ENCODE data around the gene TMA7B. TPM values are rescaled to one million over a fixed set of nuclear protein-coding genes. Genes with fewer than 3 reads are reported as not detected.

Gene TMA7B
- total and polyA plus RNA-seq, 2 donors (not counting 1 experiment from before 2014, with no cell fraction given), result 0.85 to 1.4 TPM

DNA sequence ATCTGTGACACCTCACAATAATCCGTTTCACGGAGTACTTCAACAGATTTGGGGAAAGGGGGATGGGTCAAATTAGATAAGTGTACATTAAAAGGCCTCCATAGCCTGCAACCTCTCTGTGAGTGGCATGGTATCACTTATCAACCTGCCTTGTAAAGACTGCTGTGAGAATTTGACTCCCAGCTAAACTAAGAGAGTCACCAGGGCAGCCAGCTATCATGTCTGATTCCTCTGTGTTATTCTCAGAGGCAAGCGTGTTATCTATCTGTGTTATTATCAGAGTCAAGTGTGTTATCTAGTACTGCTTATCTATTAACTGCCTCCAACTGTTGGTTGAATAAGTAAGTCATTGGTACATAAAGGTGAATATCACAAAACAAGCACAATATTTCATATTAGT, 30.5 kb downstream of the TMA7B start:
- Mint-ChIP-seq H3K4me3 (no peak overlapping the region), H3K27me3 (peaks cover 41% of the 10 kb centered on the region), H3K27ac (no peak overlapping the region), H3K4me1 (peaks cover 7% of the 10 kb centered on the region), H3K9me3 (ENCODE audit: insufficient read depth) (no peaks in the 10 kb centered on the region)
- no peaks in the 10 kb centered on the region for H4K20me1 ChIP-seq (ENCODE audit: control insufficient read depth, insufficient read depth, low read length, poor library complexity, severe bottlenecking)
- ChIA-PET POLR2A (no interaction called here), CTCF (interaction anchor here (2.2 kb wide), 1 partner anchor 34 kb away, joined by 9 read pairs; no protein-coding TSS in a partner anchor)
- DNase-seq (no peak), ATAC-seq (ENCODE audit: low read depth) (no peak)
- intact Hi-C loops (cut with micrococcal nuclease), result no loop called here
- no peak overlapping the region for H2AFZ ChIP-seq (ENCODE audit: insufficient read depth, low read depth, low read length, poor library complexity, severe bottlenecking)
- H3K9me3 ChIP-seq (ENCODE audit: control extremely low read depth in 1 of 3, control insufficient read depth in 2 of 3, insufficient read depth in 1 of 3, low read length in 2 of 3), result peaks cover 0 to 4% (median 0%) of the 10 kb centered on the region in 3 donors
- peaks cover 0 to 32% (median 12%) of the 10 kb centered on the region in 4 experiments for H3K27me3 ChIP-seq (replicated peaks in 1 of 4; ENCODE audit: control extremely low read depth in 1 of 4, control insufficient read depth in 3 of 4, insufficient read depth in 4 of 4, low read length in 3 of 4)
- H3K27ac ChIP-seq (ENCODE audit: low read length in 2 of 2), result no peak overlapping the region
- TF ChIP-seq EZH2 (IDR thresholded peaks at IDR 0.05; ENCODE audit: borderline replicate concordance, insufficient read depth, low read depth, low read length, poor library complexity, severe bottlenecking), result no peak
- TF ChIP-seq, protein P1, sequence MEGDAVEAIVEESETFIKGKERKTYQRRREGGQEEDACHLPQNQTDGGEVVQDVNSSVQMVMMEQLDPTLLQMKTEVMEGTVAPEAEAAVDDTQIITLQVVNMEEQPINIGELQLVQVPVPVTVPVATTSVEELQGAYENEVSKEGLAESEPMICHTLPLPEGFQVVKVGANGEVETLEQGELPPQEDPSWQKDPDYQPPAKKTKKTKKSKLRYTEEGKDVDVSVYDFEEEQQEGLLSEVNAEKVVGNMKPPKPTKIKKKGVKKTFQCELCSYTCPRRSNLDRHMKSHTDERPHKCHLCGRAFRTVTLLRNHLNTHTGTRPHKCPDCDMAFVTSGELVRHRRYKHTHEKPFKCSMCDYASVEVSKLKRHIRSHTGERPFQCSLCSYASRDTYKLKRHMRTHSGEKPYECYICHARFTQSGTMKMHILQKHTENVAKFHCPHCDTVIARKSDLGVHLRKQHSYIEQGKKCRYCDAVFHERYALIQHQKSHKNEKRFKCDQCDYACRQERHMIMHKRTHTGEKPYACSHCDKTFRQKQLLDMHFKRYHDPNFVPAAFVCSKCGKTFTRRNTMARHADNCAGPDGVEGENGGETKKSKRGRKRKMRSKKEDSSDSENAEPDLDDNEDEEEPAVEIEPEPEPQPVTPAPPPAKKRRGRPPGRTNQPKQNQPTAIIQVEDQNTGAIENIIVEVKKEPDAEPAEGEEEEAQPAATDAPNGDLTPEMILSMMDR (IDR thresholded peaks at IDR 0.05), result no peak
- WGBS (ENCODE audit: insufficient coverage), result no CpG with 5 or more reads among the region's 3 CpGs
- no peaks in the 10 kb centered on the region for H3K36me3 ChIP-seq (replicated peaks in 1 of 2; ENCODE audit: control extremely low read depth in 1 of 2, control insufficient read depth in 1 of 2, extremely low read depth in 1 of 2, insufficient read depth in 2 of 2, low read length in 1 of 2)
- no peak overlapping the region for H3K4me3 ChIP-seq (ENCODE audit: control extremely low read depth in 1 of 5, extremely low read depth in 1 of 5, insufficient read depth in 1 of 5, low read depth in 2 of 5, low read length in 4 of 5)
- H3K9ac ChIP-seq (ENCODE audit: low read length), result no peak overlapping the region
- H3K4me1 ChIP-seq (ENCODE audit: control insufficient read depth in 2 of 2, insufficient read depth in 2 of 2, low read length in 2 of 2), result peaks cover 11 to 13% of the 10 kb centered on the region in 2 donors
- no peaks in the 10 kb centered on the region for H3K79me2 ChIP-seq (ENCODE audit: control insufficient read depth, insufficient read depth, low read length)
- H3K4me2 ChIP-seq (replicated peaks; ENCODE audit: low read depth, low read length, poor library complexity, severe bottlenecking), result no peak overlapping the region

- H3K36me3 ChIP-seq (replicated peaks in 1 of 2; ENCODE audit: control extremely low read depth in 1 of 2, control insufficient read depth in 1 of 2, extremely low read depth in 1 of 2, insufficient read depth in 2 of 2, low read length in 1 of 2), result no peaks in the 10 kb centered on the region
- H4K20me1 ChIP-seq (ENCODE audit: control insufficient read depth, insufficient read depth, low read length, poor library complexity, severe bottlenecking), result no peaks in the 10 kb centered on the region
- H3K27me3 ChIP-seq (replicated peaks in 1 of 4; ENCODE audit: control extremely low read depth in 1 of 4, control insufficient read depth in 3 of 4, insufficient read depth in 4 of 4, low read length in 3 of 4), result peaks cover 0 to 37% (median 18%) of the 10 kb centered on the region in 4 experiments
- H3K9me3 ChIP-seq (ENCODE audit: control extremely low read depth in 1 of 3, control insufficient read depth in 2 of 3, insufficient read depth in 1 of 3, low read length in 2 of 3), result peaks cover 0 to 4% (median 0%) of the 10 kb centered on the region in 3 donors
- H2AFZ ChIP-seq (ENCODE audit: insufficient read depth, low read depth, low read length, poor library complexity, severe bottlenecking), result no peak overlapping the region
- peaks cover 7% of the 10 kb centered on the region for H3K4me1 Mint-ChIP-seq
- H3K9me3 Mint-ChIP-seq (ENCODE audit: insufficient read depth), result no peaks in the 10 kb centered on the region
- peaks cover 41% of the 10 kb centered on the region for H3K27me3 Mint-ChIP-seq
- no peak overlapping the region for H3K9ac ChIP-seq (ENCODE audit: low read length)
- ChIA-PET CTCF (interaction anchor here (2.2 kb wide), 1 partner anchor 33 kb away, joined by 9 read pairs; no protein-coding TSS in a partner anchor), POLR2A (interaction anchor here (0.7 kb wide), 1 partner anchor 367 kb away, joined by 3 read pairs; no protein-coding TSS in a partner anchor)
- H3K4me3 Mint-ChIP-seq, result no peak overlapping the region
- intact Hi-C loops (cut with micrococcal nuclease), result no loop called here
- H3K4me3 ChIP-seq (ENCODE audit: control extremely low read depth in 1 of 5, extremely low read depth in 1 of 5, insufficient read depth in 1 of 5, low read depth in 2 of 5, low read length in 4 of 5), result no peak overlapping the region
- no peaks in the 10 kb centered on the region for H3K79me2 ChIP-seq (ENCODE audit: control insufficient read depth, insufficient read depth, low read length)
- H3K27ac ChIP-seq (ENCODE audit: low read length in 2 of 2), result no peak overlapping the region
- ATAC-seq (ENCODE audit: low read depth) (no peak), DNase-seq (no peak)
- H3K27ac Mint-ChIP-seq, result no peak overlapping the region
- TF ChIP-seq EZH2 (IDR thresholded peaks at IDR 0.05; ENCODE audit: borderline replicate concordance, insufficient read depth, low read depth, low read length, poor library complexity, severe bottlenecking), result no peak
- TF ChIP-seq, protein P1 (IDR thresholded peaks at IDR 0.05), result no peak
- H3K4me2 ChIP-seq (replicated peaks; ENCODE audit: low read depth, low read length, poor library complexity, severe bottlenecking), result no peak overlapping the region
- no CpG with 5 or more reads among the region's 9 CpGs for WGBS (ENCODE audit: insufficient coverage)
- peaks cover 11 to 13% of the 10 kb centered on the region in 2 donors for H3K4me1 ChIP-seq (ENCODE audit: control insufficient read depth in 2 of 2, insufficient read depth in 2 of 2, low read length in 2 of 2)
Observed at GRCh38 chr22:39991159-39991860, 31.1 kb downstream of the TMA7B start.

All from B cell (primary cell).